ENCODE measurements around the gene MTA1. TPM values are rescaled to one million over a fixed set of nuclear protein-coding genes. Genes with fewer than 3 reads are reported as not detected.

MTA1 gene
- total RNA-seq, 2 donors from 2014 or later, result 59.2 to 77.4 TPM

DNA sequence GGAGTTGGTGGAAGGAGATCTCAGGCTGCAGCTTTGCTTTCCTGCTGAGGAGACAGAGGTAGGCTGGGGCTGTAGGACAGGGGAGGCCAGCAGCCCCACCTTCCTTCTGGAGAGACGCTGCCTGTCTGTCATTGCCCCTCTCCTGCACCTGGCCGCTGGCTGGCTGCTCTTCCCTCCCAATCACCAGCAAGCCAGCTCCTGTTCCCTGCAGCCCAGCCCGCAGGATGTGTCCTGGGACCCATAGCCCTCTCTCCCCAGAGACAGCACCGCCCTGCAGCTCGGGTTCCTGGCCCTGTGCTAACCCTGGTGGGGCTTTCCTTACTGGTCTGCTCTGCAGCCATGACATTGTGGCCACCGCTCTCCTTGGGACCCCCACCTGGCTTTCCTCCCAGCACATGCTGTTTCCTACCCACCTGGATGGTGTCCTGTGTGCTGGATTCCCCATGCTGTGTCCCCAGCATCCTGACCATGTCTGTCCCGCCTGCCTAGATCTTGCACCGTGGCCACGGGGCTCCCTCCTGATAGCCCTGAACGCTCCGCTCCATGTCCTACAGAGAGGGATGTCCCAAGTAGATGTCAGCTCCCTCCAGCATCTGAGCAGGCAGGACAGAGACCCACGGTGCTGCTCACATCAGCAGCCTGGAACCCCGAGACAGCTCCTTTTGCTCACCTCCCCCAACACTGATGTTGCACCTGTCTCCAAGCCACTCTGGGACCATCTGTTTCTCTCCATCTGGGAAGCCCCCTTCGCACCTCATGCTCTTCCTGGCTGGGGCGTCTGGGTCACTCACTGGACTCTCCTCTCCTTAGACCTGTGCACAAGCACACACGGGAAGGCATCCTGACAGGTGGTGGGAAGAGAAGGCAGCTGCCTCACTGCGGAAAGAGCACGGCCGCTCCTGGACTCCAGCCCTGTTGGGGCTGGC is 1.1 kb upstream of the MTA1 start:
- intact Hi-C loops (cut with DNase I, micrococcal nuclease), result loop anchor here in 1 of 2 donors (10.0 kb wide), 1 partner anchor 46 kb away; no protein-coding TSS in a partner anchor
- ATAC-seq (peak; percentile 21), DNase-seq (no peak)

- no peak for DNase-seq
- intact Hi-C loops (cut with DNase I, micrococcal nuclease), result no loop called here
- ATAC-seq, result no peak
Measured at GRCh38 chr14:105420101-105420973, 710 bp downstream of the MTA1 start.

DNA sequence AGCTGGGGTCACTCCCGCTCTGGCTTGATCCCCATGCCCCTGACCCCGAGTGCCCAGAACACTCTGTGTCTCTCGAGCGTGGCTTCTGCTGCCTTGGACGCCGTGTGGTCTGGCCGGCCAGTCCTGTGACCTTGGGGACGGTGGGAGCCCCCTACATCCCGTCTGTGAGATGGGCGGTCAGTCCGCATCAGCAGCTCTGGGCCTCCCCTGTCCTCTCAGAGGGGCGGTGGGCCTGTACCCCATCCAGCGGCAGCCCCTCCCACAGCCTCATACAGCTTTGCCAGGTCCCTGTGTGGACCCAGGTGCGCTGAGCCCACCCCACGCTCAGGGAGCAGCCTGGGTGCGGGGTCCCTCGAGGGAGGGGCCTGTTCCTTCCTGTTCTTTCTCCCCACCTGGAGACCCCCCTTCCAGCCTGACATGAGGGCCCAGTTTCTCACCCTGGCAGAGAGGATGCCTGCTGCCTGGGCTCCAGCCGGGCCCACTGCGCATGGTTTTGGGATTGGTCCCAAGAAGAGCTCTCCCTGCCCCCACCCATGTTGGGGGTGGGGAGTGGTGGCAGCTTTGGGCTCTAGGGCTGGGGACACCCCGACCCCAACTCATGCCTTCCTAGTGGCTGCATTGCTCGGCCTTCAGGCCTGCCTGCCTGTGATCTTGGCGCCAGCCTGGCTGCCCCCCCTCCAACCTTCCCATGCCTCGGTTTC is 1.5 kb downstream of the MTA1 start:
- DNase-seq, result no peak
- intact Hi-C loops (cut with DNase I, micrococcal nuclease), result no loop called here
- ATAC-seq, result no peak

GRCh38 chr14:105421723-105422615 is 2.3 kb downstream of the MTA1 start:
- intact Hi-C loops (cut with DNase I, micrococcal nuclease), result no loop called here
- ATAC-seq (no peak), DNase-seq (no peak)

DNA sequence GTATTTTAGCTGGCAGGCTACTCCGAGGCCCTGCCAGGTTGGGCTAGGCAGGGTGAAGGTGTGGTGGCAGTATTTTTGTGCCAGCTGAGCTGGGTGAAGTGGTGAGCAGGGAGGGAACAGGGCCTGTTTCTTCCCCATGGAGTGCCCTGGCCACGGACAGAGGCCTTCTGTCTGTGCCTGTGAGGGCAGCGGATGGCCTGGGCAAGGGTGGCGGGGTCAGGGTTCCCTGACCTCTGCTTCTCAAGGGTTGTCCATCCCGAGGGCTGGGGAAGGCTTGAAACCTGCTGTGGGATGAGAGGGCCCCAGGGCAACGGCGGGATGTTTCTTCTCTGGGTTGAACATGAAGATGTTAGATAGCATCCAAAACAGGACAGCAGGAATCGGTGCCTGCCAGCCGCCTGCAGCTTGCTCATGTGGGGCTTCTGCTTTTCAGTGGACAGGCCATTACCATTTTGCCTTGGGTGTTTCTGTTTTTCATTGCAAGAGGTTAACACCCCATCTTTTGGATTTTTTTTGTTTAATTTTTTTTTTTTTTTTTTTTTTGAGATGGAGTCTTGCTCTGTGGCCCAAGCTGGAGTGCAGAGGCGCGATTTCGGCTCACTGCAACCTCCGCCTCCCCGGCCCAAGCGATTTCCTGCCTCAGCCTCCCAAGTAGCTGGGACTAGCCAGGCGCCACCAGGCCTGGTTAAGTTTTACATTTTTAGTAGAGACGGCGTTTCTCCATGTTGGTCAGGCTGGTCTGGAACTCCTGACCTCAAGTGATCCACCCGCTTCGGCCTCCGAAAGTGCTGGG is 3.3 kb downstream of the MTA1 start:
- ATAC-seq (no peak), DNase-seq (no peak)
- intact Hi-C loops (cut with DNase I, micrococcal nuclease), result no loop called here

- no peak for ATAC-seq
- no peak for DNase-seq
- intact Hi-C loops (cut with DNase I, micrococcal nuclease), result no loop called here
Measured at GRCh38 chr14:105423488-105424195, 4.0 kb downstream of the MTA1 start.

DNA sequence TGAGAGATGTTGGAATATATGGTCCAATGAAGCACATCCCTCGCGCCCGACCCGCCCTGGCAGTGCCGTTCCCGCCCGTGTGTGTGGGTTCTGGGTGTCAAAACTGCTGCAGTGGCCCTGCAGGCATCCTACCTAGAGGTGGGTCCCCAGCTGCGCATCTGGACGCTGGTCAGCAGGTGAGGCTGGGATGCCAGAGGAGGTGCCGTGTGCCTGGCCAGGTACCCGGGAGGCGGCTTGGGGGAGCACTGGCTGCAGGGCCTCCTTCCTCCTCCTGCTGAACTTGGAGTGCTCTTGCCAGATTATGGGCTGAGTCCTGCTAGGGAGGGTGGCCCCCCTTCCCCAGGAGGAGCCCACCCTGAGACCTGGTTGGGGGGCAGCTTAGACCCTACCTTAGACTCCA is 5.2 kb downstream of the MTA1 start:
- ATAC-seq, result no peak
- intact Hi-C loops (cut with DNase I, micrococcal nuclease), result no loop called here
- DNase-seq, result no peak

- DNase-seq, result no peak
- ATAC-seq, result no peak
- intact Hi-C loops (cut with DNase I, micrococcal nuclease), result no loop called here
Measured at GRCh38 chr14:105425823-105426247, 6.2 kb downstream of the MTA1 start.

DNA sequence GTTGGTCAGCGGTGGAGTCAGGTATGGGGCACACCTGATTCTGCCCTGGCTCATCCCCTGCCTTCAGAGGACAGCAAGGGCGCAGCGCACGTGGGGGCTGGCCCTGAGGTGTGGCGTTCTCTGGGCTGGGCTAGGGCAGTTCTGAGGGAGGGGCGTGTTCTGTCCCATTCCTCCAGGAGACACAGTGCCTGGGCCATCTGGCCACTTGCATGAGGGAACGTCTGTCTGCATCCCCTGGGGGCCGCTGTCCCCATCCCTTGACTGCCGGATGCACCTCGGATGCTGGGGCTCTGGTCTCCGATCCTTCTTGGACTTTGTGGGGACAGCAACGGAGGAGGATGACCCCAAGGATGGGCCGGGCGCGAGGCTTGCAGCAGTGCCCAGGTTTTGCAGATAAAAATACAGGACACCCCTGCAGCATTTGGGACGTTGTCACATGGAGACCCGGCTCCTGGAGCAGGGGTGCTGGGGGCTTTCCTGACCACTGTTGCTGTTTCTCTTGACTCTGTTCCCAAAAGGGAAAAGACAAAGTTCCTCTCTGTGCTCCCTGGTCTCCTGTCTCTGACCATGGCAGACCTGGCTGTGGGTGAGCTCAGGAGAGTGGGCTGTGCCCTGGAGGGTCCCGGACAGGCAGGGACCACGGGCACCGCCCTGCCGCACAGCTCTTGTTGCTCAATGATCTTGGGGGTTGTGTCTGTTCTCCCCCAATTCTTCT is 6.9 kb downstream of the MTA1 start:
- ATAC-seq (no peak), DNase-seq (no peak)
- intact Hi-C loops (cut with DNase I, micrococcal nuclease), result no loop called here

DNA sequence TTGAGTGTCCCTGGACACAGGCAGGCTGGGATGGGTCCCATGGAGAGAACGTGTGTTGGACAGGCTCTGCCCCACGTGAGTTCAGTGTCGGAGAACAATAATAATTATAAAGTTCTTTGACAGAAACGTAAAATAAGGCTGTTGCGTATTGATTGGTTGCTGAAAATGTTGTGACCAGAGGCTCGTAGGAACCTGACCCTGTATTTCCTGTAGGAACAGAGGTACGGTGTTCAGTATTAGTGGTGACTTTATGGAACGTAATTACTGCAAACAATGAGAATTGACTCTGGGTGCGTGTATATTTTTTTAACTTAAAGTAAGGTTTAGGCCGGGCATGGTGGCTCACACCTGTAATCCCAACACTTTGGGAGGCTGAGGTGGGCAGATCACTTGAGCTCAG is 7.8 kb downstream of the MTA1 start:
- no peak for ATAC-seq
- intact Hi-C loops (cut with DNase I, micrococcal nuclease), result no loop called here
- no peak for DNase-seq

GRCh38 chr14:105427936-105428485 is 8.4 kb downstream of the MTA1 start:
- DNase-seq (no peak), ATAC-seq (no peak)
- intact Hi-C loops (cut with DNase I, micrococcal nuclease), result no loop called here

- no peak for ATAC-seq
- intact Hi-C loops (cut with DNase I, micrococcal nuclease), result no loop called here
Measured at GRCh38 chr14:105430042-105430441, 10.4 kb downstream of the MTA1 start.

DNA sequence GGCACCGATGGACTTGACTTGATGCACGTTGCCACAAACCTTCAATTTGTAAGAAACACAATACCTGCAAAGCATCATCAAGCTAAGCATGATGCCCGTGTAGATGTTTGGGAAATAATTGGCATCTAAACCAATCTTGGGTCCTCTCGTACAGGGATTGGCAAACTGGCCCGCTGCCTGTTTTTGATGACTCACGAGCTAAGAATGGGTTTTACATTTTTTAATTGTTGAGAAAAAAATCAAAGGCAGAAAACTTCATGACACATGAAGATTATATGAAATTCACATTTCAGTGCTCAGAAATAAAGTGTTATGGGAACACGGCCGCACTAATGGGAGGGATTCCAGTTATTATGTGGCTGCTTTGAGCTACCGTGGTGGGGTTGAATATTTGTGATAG is 10.9 kb downstream of the MTA1 start:
- intact Hi-C loops (cut with DNase I, micrococcal nuclease), result no loop called here
- ATAC-seq, result no peak
- DNase-seq, result no peak

More at GRCh38 chr14:105430042-105430441, 10.4 kb downstream of the MTA1 start:
- no peak for DNase-seq

- intact Hi-C loops (cut with DNase I, micrococcal nuclease), result no loop called here
- DNase-seq, result no peak
- ATAC-seq, result no peak
Measured at GRCh38 chr14:105431256-105431655, 11.6 kb downstream of the MTA1 start.

DNA sequence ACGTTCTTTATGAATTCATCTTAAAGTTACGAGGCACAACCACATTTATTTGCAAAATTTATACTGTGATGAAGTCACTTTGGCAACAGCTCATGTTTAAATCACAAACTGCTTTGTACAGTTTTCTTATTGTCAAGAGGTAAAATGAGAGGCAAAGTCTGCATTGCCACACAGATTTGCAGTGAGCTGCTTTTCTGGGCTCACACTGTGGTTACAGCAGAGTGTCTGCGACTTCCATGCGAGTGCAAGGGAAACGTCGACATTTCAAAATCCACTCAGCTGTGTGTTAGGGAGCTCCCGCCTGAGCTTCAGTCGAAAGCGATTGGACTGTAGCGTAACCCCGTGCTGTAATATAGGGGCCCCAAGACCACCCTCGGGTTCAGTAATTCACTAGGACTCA is 13.0 kb downstream of the MTA1 start:
- DNase-seq, result no peak
- ATAC-seq, result no peak
- intact Hi-C loops (cut with DNase I, micrococcal nuclease), result no loop called here

DNA sequence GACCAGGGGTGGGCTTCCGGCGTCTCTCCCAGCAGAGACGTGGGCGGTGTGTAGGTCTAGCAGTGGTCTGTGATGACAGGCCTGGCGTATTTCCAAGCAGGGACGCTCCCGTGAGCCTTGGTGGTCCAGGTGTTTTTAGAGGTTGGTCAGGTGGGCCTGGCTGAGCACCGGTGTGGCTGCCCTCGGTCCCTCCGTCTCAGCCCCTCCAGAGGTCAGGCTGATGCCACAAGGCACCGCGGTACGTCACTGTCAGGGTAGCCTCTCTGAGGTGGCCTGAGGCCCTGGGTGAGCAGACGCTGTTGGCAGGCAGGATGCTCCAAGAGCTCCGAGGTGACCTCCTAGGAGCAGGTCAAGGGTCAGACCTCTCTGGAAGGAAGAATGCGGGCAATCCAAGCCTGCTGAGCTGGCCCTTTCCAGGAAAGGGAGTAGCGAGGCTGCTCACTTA is 13.6 kb downstream of the MTA1 start:
- ATAC-seq, result no peak
- intact Hi-C loops (cut with DNase I, micrococcal nuclease), result no loop called here
- DNase-seq, result no peak
